Amniotic epithelial cell (primary cell): ENCODE measurements around the gene CPEB1.

Source experiments
- DNase-seq: peaks from one replicate; pipeline ENCODE4 v3.0.0-alpha.2; 2010; ENCODE audit warnings: low read depth

CPEB1 gene

GRCh38 chr15:82647045-82647834 lies at the start of gene CPEB1:
Gene CPEB1, minus strand, starts transcription at chr15:82647363. Its CDS starts 18,904 bp downstream, at chr15:82628459.
- peak; percentile 45 for DNase-seq

GRCh38 chr15:82692171-82692570 lies 45.0 kb upstream of the CPEB1 start:
- no peak for DNase-seq

- no peak for DNase-seq
These were observed 42.0 kb upstream of the CPEB1 start for GRCh38 chr15:82689147-82689546.

GRCh38 chr15:82688691-82689090 lies 41.5 kb upstream of the CPEB1 start:
- DNase-seq: no peak

- no peak for DNase-seq
These were observed 34.2 kb upstream of the CPEB1 start for GRCh38 chr15:82681371-82681770.

GRCh38 chr15:82680200-82681102 lies 33.3 kb upstream of the CPEB1 start:
- DNase-seq: no peak

GRCh38 chr15:82679626-82680199 lies 32.5 kb upstream of the CPEB1 start:
- DNase-seq: no peak

GRCh38 chr15:82677720-82678323 lies 30.7 kb upstream of the CPEB1 start:
- no peak for DNase-seq

- no peak for DNase-seq
These were observed 27.7 kb upstream of the CPEB1 start for GRCh38 chr15:82674873-82675272.

- no peak for DNase-seq
These were observed 23.5 kb upstream of the CPEB1 start for GRCh38 chr15:82670699-82671098.

GRCh38 chr15:82666606-82667005 lies 19.4 kb upstream of the CPEB1 start:
- no peak for DNase-seq

- DNase-seq: no peak
These were observed 16.9 kb upstream of the CPEB1 start for GRCh38 chr15:82664021-82664420.

GRCh38 chr15:82663186-82663600 lies 16.0 kb upstream of the CPEB1 start:
- DNase-seq: peak; percentile 46

- DNase-seq: no peak
These were observed 15.5 kb upstream of the CPEB1 start for GRCh38 chr15:82662641-82663040.

- DNase-seq: no peak
These were observed 13.2 kb upstream of the CPEB1 start for GRCh38 chr15:82660378-82660777.

GRCh38 chr15:82656641-82657266 lies 9.6 kb upstream of the CPEB1 start:
- DNase-seq: no peak

- DNase-seq: no peak
These were observed 8.4 kb upstream of the CPEB1 start for GRCh38 chr15:82655606-82656005.

- DNase-seq: no peak
These were observed 6.5 kb upstream of the CPEB1 start for GRCh38 chr15:82653483-82654168.

- no peak for DNase-seq
These were observed 4.5 kb upstream of the CPEB1 start for GRCh38 chr15:82651708-82652107.

- DNase-seq: no peak
These were observed 3.0 kb upstream of the CPEB1 start for GRCh38 chr15:82650046-82650670.
